ENCODE results near the gene TAAR6. TPM values are rescaled to one million over a fixed set of nuclear protein-coding genes. Genes with fewer than 3 reads are reported as not detected.
"Not testable (repeated sequence)": the region's sequence is repeated elsewhere in the genome, so short reads cannot be mapped to it uniquely, and the experiment has no call there.

The TAAR6 gene
- total and polyA plus RNA-seq, 8 donors = not detected

DNA sequence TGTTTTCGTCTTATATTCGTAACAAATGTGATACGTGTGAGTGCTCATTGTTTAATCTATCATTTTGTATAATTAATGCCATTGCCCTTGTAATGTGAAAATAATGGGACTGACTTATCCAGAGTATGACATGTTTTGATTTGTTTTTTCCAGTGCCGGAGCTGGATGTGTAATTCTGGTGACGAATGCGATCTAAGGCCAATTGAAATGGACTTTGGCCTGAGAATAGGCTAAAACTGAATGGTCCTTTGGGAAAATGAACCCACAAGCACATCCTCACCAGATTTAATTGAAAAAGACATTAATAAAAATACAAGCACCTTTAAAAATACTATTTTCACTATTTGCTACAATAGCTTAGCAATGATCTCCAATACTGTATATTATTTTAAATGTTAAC is 26.1 kb downstream of the TAAR6 start:
- peaks cover 0 to 10% (median 0%) of the 10 kb centered on the region in 4 donors for H3K27me3 ChIP-seq
- no peak for FAIRE-seq
- TF ChIP-seq, protein P1, sequence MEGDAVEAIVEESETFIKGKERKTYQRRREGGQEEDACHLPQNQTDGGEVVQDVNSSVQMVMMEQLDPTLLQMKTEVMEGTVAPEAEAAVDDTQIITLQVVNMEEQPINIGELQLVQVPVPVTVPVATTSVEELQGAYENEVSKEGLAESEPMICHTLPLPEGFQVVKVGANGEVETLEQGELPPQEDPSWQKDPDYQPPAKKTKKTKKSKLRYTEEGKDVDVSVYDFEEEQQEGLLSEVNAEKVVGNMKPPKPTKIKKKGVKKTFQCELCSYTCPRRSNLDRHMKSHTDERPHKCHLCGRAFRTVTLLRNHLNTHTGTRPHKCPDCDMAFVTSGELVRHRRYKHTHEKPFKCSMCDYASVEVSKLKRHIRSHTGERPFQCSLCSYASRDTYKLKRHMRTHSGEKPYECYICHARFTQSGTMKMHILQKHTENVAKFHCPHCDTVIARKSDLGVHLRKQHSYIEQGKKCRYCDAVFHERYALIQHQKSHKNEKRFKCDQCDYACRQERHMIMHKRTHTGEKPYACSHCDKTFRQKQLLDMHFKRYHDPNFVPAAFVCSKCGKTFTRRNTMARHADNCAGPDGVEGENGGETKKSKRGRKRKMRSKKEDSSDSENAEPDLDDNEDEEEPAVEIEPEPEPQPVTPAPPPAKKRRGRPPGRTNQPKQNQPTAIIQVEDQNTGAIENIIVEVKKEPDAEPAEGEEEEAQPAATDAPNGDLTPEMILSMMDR (IDR thresholded peaks at IDR 0.05) = no peak
- no peaks in the 10 kb centered on the region for H3K4me1 ChIP-seq
- intact Hi-C loops (cut with DNase I) = no loop called here
- no peaks in the 10 kb centered on the region for H3K36me3 ChIP-seq
- H3K4me3 ChIP-seq = no peak overlapping the region
- no peaks in the 10 kb centered on the region for H3K9me3 ChIP-seq
- peak in 1 of 4 donors; percentile 74 for ATAC-seq
- no peak overlapping the region for H3K27ac ChIP-seq
- DNase-seq = no peak
- WGBS, 2 donors = 25 to 56% methylated on average over 6 of the region's 6 CpGs

DNA sequence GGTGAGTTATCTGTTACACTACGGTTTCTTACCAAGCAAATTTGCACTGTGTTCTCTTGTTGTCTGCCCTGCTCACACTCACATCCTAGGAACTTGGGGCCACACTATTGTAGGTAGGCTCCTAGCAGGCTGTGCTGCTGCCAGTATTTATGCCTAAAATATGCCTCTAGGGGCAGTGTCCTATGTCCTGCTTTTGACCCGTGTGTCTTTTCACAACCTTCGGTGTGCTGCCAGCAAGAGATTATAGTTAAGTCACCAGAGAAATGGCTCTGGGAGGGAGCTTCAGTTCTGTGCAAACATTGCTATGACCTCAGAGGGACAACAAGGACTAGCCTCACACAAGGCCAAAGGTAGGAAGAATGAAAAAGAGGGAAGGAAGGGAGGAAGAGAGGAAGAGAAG is 28.4 kb downstream of the TAAR6 start:
- no peak for DNase-seq
- no peaks in the 10 kb centered on the region for H3K36me3 ChIP-seq
- intact Hi-C loops (cut with DNase I) = no loop called here
- 26 to 37% methylated on average over 3 of the region's 3 CpGs for WGBS, 2 donors
- H3K4me1 ChIP-seq = no peaks in the 10 kb centered on the region
- no peak overlapping the region for H3K27ac ChIP-seq
- H3K4me3 ChIP-seq = no peak overlapping the region
- peak; percentile 50 to 77 (median 70) for ATAC-seq
- H3K9me3 ChIP-seq = no peaks in the 10 kb centered on the region
- H3K27me3 ChIP-seq = peaks cover 0 to 10% (median 0%) of the 10 kb centered on the region in 4 donors
- TF ChIP-seq, protein P1 (IDR thresholded peaks at IDR 0.05) = peak in 2 of 4 donors; percentile 12 to 17
- FAIRE-seq = no peak

DNA sequence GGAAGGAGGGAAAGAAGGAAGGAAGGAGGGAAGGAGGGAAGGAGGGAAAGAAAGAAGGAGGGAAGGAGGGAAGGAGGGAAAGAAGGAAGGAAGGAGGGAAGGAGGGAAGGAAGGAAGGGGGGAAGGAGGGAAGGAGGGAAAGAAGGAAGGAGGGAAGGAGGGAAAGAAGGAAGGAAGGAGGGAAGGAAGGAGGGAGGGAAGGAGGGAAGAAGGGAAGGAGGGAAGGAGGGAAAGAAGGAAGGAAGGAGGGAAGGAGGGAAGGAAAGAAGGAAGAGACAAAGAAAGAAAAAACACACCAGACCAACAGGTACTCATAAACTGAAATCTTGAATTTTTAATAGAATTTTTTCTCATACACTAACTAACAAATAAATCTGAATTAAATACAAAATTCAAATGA is 30.8 kb downstream of the TAAR6 start:
- DNase-seq; H3K9me3 ChIP-seq; H3K36me3 ChIP-seq; intact Hi-C loops (cut with DNase I); H3K4me3 ChIP-seq; H3K27me3 ChIP-seq; FAIRE-seq; H3K27ac ChIP-seq; H3K4me1 ChIP-seq; ATAC-seq: not testable (repeated sequence)

DNA sequence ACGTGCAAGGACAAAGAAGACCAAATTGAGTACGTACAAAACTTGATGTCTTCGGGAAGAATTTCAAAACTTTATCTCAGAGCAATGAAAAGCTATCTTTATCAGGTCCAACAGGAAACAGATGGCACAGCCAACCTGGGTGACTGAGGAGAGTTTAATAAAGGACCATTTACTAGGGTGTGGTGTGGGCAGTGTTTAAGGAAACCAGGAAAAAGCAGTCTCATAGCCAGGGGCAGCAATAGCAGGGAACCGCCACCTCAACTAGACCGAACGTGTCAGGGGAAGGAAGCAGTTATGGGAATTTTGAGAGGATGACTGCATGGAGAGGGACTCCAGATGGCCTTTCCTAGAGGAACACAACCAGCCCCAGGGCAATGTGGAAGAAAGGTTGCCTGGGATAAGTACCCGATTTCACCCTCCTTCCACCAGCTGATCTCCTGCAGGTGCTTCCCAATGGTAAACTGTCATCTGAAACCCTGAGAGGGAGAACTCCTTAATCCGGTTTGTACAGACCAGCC is 34.6 kb downstream of the TAAR6 start:
- ATAC-seq = no peak

DNA sequence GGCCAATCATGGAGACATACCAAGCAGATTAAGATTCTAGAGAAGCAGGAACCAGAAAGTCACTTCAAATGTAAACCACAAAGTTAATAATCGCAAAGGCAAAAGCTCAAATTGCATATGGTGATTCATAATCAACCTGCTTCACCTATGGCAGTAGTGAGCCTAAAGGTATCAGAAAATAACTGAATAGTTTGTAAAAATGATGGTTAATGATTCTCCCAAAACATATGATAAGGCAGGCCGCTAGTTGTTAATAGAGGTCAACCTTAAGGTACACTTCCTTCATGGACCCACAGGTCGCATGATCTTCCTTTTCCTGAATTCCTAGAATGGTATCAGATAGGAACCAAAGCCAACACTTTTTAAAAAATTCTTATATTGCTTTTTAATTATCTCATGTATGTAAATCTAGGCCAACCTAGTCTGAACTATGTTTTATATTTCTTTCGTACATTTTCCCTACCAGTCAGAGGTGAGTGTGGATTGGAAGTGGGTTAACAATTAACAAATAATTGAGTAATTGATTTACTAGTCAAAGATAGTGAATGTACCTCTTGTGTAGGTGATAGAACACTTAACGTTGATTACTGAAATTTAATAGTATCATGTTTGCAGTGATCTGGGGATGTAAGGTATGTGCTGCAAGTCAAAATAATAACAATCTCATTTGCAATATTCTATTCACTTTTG is 37.6 kb downstream of the TAAR6 start:
- FAIRE-seq (no peak), ATAC-seq (peak; percentile 56 to 78 (median 62)), DNase-seq (no peak)
- Histone ChIP-seq H3K27ac (peak overlapping the region in 1 of 4 donors; percentile 35), H3K9me3 (no peaks in the 10 kb centered on the region), H3K4me3 (no peak overlapping the region), H3K4me1 (peaks cover 0 to 8% (median 5%) of the 10 kb centered on the region in 3 donors), H3K27me3 (no peaks in the 10 kb centered on the region), H3K36me3 (no peaks in the 10 kb centered on the region)
- WGBS, 2 donors = 26 to 27% methylated on average over 5 of the region's 5 CpGs
- TF ChIP-seq, protein P1 (IDR thresholded peaks at IDR 0.05) = no peak
- intact Hi-C loops (cut with DNase I) = no loop called here

More for the DNA sequence above, 34.6 kb downstream of the TAAR6 start:
- no peaks in the 10 kb centered on the region for H3K27me3 ChIP-seq
- DNase-seq (no peak), FAIRE-seq (no peak)
- TF ChIP-seq, protein P1 (IDR thresholded peaks at IDR 0.05) = no peak
- H3K4me3 ChIP-seq = no peak overlapping the region
- peaks cover 0 to 8% (median 5%) of the 10 kb centered on the region in 3 donors for H3K4me1 ChIP-seq
- intact Hi-C loops (cut with DNase I) = no loop called here
- H3K9me3 ChIP-seq = no peaks in the 10 kb centered on the region
- no peaks in the 10 kb centered on the region for H3K36me3 ChIP-seq
- 83 to 88% methylated on average over 8 of the region's 8 CpGs for WGBS, 2 donors
- no peak overlapping the region for H3K27ac ChIP-seq
